Islet of Langerhans (tissue), 1 donor: ENCODE results near the gene KANSL1.
"Not testable (repeated sequence)": the region's sequence is repeated elsewhere in the genome, so short reads cannot be mapped to it uniquely, and the experiment has no call there.

Experiments
- FAIRE-seq: peaks from one replicate; lab custom pipeline; 2011; peaks lifted over from hg19 to GRCh38; lab: Jason Lieb, UNC

Gene KANSL1

GRCh38 chr17:46136820-46137219, 56.4 kb downstream of the KANSL1 start:
- no peak for FAIRE-seq

DNA sequence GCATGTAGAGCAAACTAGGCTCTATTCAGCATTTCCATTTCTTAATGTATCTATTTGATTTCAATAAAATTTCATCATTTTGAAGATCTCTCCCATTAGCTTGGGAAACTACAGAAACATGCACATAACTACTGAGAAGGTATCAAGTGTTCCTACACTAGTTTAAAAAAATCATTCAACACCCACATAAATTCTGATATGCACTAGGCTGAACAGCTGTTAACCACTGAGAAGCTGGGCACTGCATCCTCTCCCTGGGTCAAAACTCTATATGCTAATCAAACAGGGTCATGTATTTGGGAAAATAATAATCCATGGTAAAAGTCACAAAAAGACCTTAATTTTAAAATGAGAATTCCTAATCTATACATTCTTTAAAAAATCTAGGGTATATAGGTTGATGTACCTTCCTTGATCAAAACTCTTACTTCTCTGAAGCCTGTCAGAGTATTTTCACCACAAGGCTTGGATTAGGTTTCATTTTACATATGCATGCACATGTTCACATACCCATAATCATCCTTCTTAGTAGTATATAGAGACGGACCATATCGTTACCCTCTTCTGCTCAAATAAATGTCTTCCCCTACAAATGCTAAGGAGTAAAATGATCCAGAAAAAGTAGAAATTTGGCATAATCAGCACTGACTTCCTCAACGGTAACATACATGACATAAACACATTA, 57.2 kb downstream of the KANSL1 start:
- FAIRE-seq, result no peak

- no peak for FAIRE-seq
Measured at GRCh38 chr17:46135126-46135812, 58.0 kb downstream of the KANSL1 start.

DNA sequence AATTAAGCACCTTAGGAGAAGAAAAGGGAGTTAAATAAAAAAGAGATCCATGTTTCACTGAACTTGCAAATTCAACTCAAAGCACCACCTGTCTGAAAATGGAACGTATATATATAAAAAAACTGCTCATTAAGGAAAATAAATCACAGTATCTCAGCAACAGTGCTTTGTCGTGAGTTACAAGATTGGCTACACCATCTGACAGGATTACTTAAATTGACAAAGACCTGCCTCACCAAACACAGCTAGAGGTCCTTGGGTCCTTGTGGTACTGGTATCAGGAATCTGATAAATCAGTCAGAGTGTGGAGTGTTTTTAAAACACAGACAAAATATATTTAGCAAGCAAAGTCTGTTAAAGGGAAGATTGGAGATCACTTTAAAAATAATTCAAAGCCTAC, 63.9 kb downstream of the KANSL1 start:
- FAIRE-seq, result peak; percentile 86

- FAIRE-seq, result no peak
Measured at GRCh38 chr17:46128453-46128852, 64.8 kb downstream of the KANSL1 start.

- no peak for FAIRE-seq
Measured at GRCh38 chr17:46127524-46127923, 65.7 kb downstream of the KANSL1 start.

DNA sequence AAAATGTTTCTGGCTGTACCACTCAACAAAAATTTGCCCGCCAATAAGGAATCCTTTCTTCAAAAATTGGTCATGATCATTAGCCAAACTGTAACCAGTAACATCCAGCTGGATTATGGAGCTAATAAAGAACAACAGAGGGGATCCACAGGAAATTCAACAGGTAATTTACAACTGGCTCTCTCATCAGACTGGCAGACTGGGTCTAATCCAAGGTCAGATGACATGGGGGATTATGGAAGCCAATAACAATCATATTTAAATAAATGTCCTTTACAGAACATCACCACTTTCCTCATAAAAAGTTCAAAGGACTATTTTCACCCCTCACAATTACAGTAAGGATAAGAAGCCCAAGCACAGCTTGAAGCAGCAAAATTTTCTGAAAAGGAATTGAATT, 66.4 kb downstream of the KANSL1 start:
- FAIRE-seq, result no peak

GRCh38 chr17:46125831-46126230, 67.4 kb downstream of the KANSL1 start:
- FAIRE-seq, result peak; percentile 68

DNA sequence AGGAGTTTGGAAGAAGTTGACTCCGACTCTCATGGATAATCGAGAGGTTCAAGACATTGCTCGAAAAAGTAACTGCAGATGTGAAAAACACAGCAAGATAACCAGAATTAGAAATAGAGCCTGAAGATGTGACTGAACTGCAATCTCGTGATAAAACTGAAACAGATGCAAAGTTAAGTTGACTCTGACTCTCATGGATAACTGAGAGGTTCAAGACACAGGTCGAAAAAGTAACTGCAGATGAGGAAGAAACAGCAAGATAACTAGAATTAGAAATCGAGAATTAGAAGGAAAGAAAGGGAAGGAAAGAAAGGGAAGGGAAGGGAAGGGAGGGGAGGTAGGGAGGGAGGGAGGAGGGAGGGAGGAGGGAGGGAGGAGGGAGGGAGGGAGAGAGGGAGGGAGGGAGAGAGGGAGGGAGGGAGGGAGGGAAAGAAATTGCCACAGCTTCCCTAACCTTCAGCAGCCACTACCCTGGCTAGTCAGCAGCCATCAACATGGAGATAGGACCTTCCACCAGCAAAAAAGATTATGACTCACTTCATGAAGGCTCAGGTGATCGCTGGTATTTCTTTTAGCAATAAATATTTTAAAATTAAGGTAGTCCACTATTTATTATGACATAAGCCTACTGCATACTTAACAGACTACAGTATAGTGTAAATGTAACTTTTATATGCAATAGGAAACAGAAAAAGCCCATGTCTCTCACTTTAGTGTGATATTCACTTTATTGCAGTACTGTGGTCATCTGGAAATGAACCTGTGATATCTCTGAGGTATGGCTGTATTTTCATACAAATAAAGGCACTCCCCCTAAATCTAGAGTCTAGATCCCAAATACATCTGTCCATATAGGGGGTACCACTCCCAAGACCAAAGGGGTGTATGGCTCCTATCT, 68.3 kb downstream of the KANSL1 start:
- no peak for FAIRE-seq

GRCh38 chr17:46123607-46124006, 69.6 kb downstream of the KANSL1 start:
- FAIRE-seq, result no peak

GRCh38 chr17:46122486-46122871, 70.8 kb downstream of the KANSL1 start:
- no peak for FAIRE-seq

- no peak for FAIRE-seq
Measured at GRCh38 chr17:46121841-46122485, 71.3 kb downstream of the KANSL1 start.

DNA sequence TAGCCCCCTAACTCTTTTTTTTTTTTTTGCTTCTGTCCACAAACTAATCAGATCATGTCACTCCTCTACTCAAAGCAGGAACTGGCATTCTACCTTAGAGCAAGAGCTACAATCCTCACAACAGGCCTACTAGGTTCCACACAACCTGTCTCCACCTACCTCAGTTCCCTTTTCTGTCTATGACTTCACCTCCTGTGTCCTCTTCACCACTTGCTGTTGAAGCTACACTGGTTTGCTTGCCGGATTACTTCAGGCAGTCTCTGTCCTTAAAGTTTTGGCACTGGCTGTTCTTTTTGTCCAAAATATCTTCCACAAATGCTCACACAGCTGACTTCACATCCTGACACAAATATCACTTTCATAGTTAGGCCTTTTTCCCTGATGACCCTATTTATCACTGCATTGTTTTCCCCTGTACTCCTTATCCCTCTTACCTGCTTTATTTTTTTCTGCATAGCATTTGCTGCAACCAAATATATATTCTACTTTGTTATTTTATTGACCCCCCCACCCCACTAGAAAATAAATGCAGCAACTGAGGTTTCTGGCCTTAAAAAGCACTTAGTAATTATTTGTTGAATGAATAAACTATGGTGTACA, 72.0 kb downstream of the KANSL1 start:
- FAIRE-seq, result no peak

- FAIRE-seq, result no peak
Measured at GRCh38 chr17:46120537-46120936, 72.7 kb downstream of the KANSL1 start.

- no peak for FAIRE-seq
Measured at GRCh38 chr17:46120078-46120477, 73.2 kb downstream of the KANSL1 start.

DNA sequence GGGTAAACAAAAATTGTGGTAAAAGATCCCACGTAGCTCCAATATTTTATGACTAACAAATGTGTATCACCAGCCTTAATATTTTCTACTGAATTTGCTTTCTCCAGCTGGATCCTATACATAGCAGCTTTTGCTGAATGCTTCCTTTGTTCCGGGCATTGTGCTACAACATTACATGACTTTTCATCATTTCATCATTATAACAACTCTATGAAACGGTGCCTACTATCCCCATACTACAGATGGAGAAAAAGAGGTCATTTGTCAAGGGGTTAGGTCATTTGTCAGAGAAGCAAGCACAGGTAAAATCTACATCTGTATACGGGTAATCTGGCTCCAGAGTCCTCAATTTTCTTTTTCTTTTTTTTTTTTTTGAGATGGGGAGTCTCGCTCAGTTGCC, 74.3 kb downstream of the KANSL1 start:
- FAIRE-seq, result no peak

DNA sequence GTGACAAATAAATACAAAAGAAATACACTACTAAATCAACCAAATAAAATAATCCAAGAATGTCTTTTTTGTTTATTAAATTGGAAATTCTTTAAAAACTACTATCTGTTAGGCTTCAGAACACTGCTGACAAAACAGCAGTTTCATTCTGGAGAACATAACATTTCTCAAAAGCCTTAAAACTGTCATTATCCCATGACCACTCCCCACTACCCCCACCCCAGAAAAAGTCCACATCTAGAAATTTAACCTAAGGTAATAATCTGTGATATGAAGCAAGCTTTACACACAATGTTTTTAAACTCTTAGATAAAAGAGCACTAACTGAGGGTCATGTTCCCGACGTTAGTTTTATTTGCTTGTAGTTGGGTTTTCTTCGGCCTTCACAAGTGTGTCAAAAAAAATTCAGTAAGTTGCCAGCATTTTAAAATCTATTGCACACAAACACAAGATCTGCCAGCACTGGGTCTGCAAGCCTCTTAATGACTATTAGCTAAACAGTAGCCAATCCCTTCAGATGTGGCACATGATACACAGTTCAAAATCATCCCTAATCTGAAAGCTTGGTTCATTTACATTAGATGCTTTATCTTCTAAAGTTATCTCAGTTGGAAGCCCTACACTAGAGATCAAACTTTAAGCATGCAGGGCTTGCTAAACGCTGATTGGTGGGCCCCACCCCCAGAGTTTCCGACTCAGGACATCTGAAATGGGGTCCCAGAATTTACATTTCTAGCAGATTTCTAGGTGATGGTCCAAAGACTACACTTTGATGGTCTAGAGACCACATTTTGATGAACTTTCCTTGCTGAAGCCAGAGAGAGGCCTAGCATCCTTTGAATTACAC, 75.2 kb downstream of the KANSL1 start:
- no peak for FAIRE-seq

- FAIRE-seq, result no peak
Measured at GRCh38 chr17:46117117-46117516, 76.1 kb downstream of the KANSL1 start.

GRCh38 chr17:46115699-46116098, 77.5 kb downstream of the KANSL1 start:
- peak; percentile 13 for FAIRE-seq

- not testable (repeated sequence) for FAIRE-seq
Measured at GRCh38 chr17:46111236-46111635, 82.0 kb downstream of the KANSL1 start.

- FAIRE-seq, result peak; percentile 79
Measured at GRCh38 chr17:46110219-46110618, 83.0 kb downstream of the KANSL1 start.
